CD4-positive, alpha-beta memory T cell (primary cell): Measurements from ENCODE around the gene ZNF816. TPM values are rescaled to one million over a fixed set of nuclear protein-coding genes. Genes with fewer than 3 reads are reported as not detected.
"Not testable (repeated sequence)": the region's sequence is repeated elsewhere in the genome, so short reads cannot be mapped to it uniquely, and the experiment has no call there.

Experiments used
- CTCF ChIA-PET: fragments of 350-600 bp; sonication (Branson Sonifier 250); formaldehyde crosslinking; loops from one replicate; lab custom pipeline; 2021; ENCODE audit warnings: inconsistent platforms; ENCODE audit not compliant: partially characterized antibody; lab: Charles Lee
- POLR2A ChIA-PET: fragments of 350-600 bp; sonication (Branson Sonifier 250); formaldehyde crosslinking; loops from one replicate; lab custom pipeline; 2021; ENCODE audit not compliant: partially characterized antibody; lab: Charles Lee
- DNase-seq, 5 donors: peaks; one replicate each; pipeline versions ENCODE4 v3.0.0 to v3.0.0-alpha.2; 2020 to 2022; ENCODE audit warnings: mixed read lengths in 1 of 5
- H3K27ac ChIP-seq: one replicate; pipeline ENCODE4 v1.7.0; 2013; ENCODE audit warnings: low read depth, low read length
- H3K27me3 ChIP-seq: 2 replicates; pipeline ENCODE4 v1.7.0; 2013; ENCODE audit warnings: mild to moderate bottlenecking, low read length, moderate library complexity; ENCODE audit not compliant: insufficient read depth
- H3K36me3 ChIP-seq: 2 replicates; pipeline ENCODE4 v1.7.0; 2013; ENCODE audit warnings: mild to moderate bottlenecking, low read length, moderate library complexity; ENCODE audit not compliant: insufficient read depth
- H3K4me1 ChIP-seq: 2 replicates; pipeline ENCODE4 v1.7.0; 2013; ENCODE audit warnings: mild to moderate bottlenecking, low read length, moderate library complexity; ENCODE audit not compliant: insufficient read depth
- H3K4me3 ChIP-seq, 2 donors: one replicate each; pipeline ENCODE4 v1.7.0; 2013; ENCODE audit warnings: low read length in 2 of 2, mild to moderate bottlenecking in 1 of 2
- H3K9me3 ChIP-seq, 2 donors: one replicate each; pipeline ENCODE4 v1.7.0; 2013; ENCODE audit warnings: low read length in 2 of 2, control low read depth in 1 of 2; ENCODE audit not compliant: control insufficient read depth in 1 of 2
- H3K27ac Mint-ChIP-seq, 7 donors: one replicate each; pipeline ENCODE4 v1.8.0; 2020 to 2021; ENCODE audit warnings: mixed read lengths in 7 of 7, mild to moderate bottlenecking in 6 of 7, inconsistent platforms in 3 of 7, moderate library complexity in 3 of 7
- H3K27me3 Mint-ChIP-seq, 2 donors: one replicate each; pipeline ENCODE4 v1.8.0; 2020 to 2021; ENCODE audit warnings: mixed read lengths in 2 of 2
- H3K36me3 Mint-ChIP-seq, 2 donors: one replicate each; pipeline ENCODE4 v1.8.0; 2020 to 2021; ENCODE audit warnings: mixed read lengths in 2 of 2, inconsistent platforms in 1 of 2, mild to moderate bottlenecking in 1 of 2
- H3K4me1 Mint-ChIP-seq, 4 donors: one replicate each; pipeline ENCODE4 v1.8.0; 2020 to 2021; ENCODE audit warnings: mixed read lengths in 4 of 4, mild to moderate bottlenecking in 1 of 4
- H3K4me3 Mint-ChIP-seq, 8 donors: one replicate each; pipeline ENCODE4 v1.8.0; 2020 to 2021; ENCODE audit warnings: mixed read lengths in 8 of 8, mild to moderate bottlenecking in 7 of 8, moderate library complexity in 6 of 8, inconsistent platforms in 3 of 8
- H3K9me3 Mint-ChIP-seq, 8 donors: one replicate each; pipeline ENCODE4 v1.8.0; 2020 to 2021; ENCODE audit warnings: mixed read lengths in 8 of 8, mild to moderate bottlenecking in 5 of 8, inconsistent platforms in 3 of 8, moderate library complexity in 1 of 8
- intact Hi-C: fragments of 100-400 bp; cut with micrococcal nuclease; formaldehyde crosslinking; loops from one replicate; pipeline ENCODE4 v1.15.1; 2023
- polyA plus RNA-seq, 2 donors: library from polyadenylated mRNA; unstranded; fragments of 300-500 nt; fragmentation: Illumina TruSeq; gene quantifications; one replicate each; pipeline ENCODE4 v1.2.3, GENCODE V29; 2021
- total RNA-seq, 2 experiments: library from RNA; stranded (reverse); gene quantifications; one replicate each; pipeline ENCODE4 v1.2.3, GENCODE V29; 2021

The ZNF816 gene
- total and polyA plus RNA-seq, 4 experiments from 2014 or later, result 6.5 to 29.6 (median 23.0) TPM

DNA sequence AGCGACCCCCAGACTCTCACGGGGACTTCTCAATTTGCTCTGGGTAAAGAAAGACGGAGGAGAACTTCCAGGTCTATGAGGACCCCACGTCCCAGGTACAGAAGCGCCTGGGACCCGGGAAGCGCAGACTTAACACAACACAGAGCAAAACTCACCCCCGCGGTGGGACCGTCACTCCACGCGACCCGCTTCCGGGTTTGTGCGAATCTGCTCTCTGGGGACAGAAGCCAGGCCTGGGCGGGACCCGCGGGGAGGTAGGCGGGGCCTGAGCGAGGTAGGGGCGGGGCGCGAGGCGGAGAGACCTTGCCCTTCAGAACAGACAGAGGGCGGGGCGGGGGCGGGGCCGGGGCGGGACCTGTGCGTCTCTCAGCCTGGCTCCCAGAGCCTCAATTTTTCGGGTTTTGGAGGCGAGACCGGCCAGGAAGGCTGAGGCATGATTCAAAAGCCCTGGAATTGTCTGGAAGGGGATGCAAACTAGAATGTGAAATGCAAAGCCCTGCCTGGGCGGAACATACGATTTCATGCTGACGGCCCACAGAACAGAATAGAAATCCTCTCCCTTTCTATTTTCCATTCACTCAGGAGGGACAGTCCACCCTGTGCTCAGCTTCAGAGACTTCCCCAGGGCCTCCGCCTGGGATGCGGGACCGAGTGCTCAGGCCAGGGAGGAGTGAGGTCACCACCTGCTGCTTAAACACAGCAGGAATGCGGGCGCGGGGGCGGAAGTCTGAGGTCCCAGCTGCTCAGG, 20.1 kb downstream of the ZNF816 start:
- CTCF ChIA-PET, result interaction anchor here (1.0 kb wide), 1 partner anchor 20 kb away, joined by 3 read pairs; the partner anchor contains the start of gene ZNF816
- H3K27ac ChIP-seq, result peak overlapping the region; percentile 72
- H3K4me1 Mint-ChIP-seq, result peaks cover 10 to 32% (median 24%) of the 10 kb centered on the region in 4 donors
- H3K4me3 Mint-ChIP-seq, result peak overlapping the region; percentile 88 to 98 (median 96)
- no peaks in the 10 kb centered on the region for H3K27me3 ChIP-seq
- intact Hi-C loops, result loop anchor here (1.0 to 5.0 kb wide), 6 partner anchors 20 to 415 kb away; partner anchors contain the start of genes ZNF320, ZNF468, ZNF808 and ZNF816
- H3K4me3 ChIP-seq, result peak overlapping the region; percentile 68 to 84
- H3K36me3 Mint-ChIP-seq, result peaks cover 10 to 24% of the 10 kb centered on the region in 2 donors
- peaks cover 0 to 13% of the 10 kb centered on the region in 2 donors for H3K9me3 ChIP-seq
- POLR2A ChIA-PET, result interaction anchor here (1.0 kb wide), 1 partner anchor 20 kb away, joined by 9 read pairs; the partner anchor contains the start of gene ZNF816
- H3K36me3 ChIP-seq, result no peaks in the 10 kb centered on the region
- DNase-seq, result peak; percentile 95 to 98 (median 97)
- peak overlapping the region; percentile 91 to 98 (median 95) for H3K27ac Mint-ChIP-seq
- H3K4me1 ChIP-seq, result peaks cover 17% of the 10 kb centered on the region
- peaks cover 0 to 54% (median 33%) of the 10 kb centered on the region in 8 donors for H3K9me3 Mint-ChIP-seq
- no peaks in the 10 kb centered on the region for H3K27me3 Mint-ChIP-seq

- peak overlapping the region; percentile 88 to 98 (median 96) for H3K4me3 Mint-ChIP-seq
- H3K4me1 Mint-ChIP-seq, result peaks cover 10 to 32% (median 24%) of the 10 kb centered on the region in 4 donors
- Histone ChIP-seq H3K4me3 (peak overlapping the region; percentile 68 to 84), H3K27me3 (no peaks in the 10 kb centered on the region), H3K27ac (peak overlapping the region; percentile 72), H3K4me1 (peaks cover 17% of the 10 kb centered on the region), H3K9me3 (peaks cover 0 to 12% of the 10 kb centered on the region in 2 donors), H3K36me3 (peaks cover 4% of the 10 kb centered on the region)
- H3K9me3 Mint-ChIP-seq, result peaks cover 0 to 55% (median 30%) of the 10 kb centered on the region in 8 donors
- peak in 1 of 5 donors; percentile 42 for DNase-seq
- peaks cover 14 to 26% of the 10 kb centered on the region in 2 donors for H3K36me3 Mint-ChIP-seq
- H3K27ac Mint-ChIP-seq, result peak overlapping the region; percentile 91 to 98 (median 95)
- ChIA-PET CTCF (no interaction called here), POLR2A (interaction anchor here (0.6 kb wide), 1 partner anchor 188 kb away, joined by 3 read pairs; no protein-coding TSS in a partner anchor)
- H3K27me3 Mint-ChIP-seq, result no peaks in the 10 kb centered on the region
- intact Hi-C loops, result loop anchor here (1.0 to 5.0 kb wide), 6 partner anchors 19 to 415 kb away; partner anchors contain the start of genes ZNF320, ZNF468, ZNF808 and ZNF816
Observed at GRCh38 chr19:52941941-52942385, 20.7 kb downstream of the ZNF816 start.

GRCh38 chr19:52941523-52941922, 21.2 kb downstream of the ZNF816 start:
- Mint-ChIP-seq H3K27ac (peak overlapping the region; percentile 91 to 98 (median 95)), H3K9me3 (peaks cover 0 to 56% (median 32%) of the 10 kb centered on the region in 8 donors), H3K4me3 (peak overlapping the region; percentile 88 to 98 (median 96)), H3K36me3 (peaks cover 18 to 30% of the 10 kb centered on the region in 2 donors), H3K4me1 (peaks cover 10 to 32% (median 24%) of the 10 kb centered on the region in 4 donors)
- Histone ChIP-seq H3K4me3 (peak overlapping the region; percentile 68 to 84), H3K9me3 (peaks cover 0 to 14% of the 10 kb centered on the region in 2 donors), H3K27ac (peak overlapping the region; percentile 72), H3K4me1 (peaks cover 17% of the 10 kb centered on the region)
- CTCF ChIA-PET, H3K27me3 Mint-ChIP-seq, H3K27me3 ChIP-seq, DNase-seq, H3K36me3 ChIP-seq: not testable (repeated sequence)
- intact Hi-C loops, result loop anchor here (5.0 kb wide), 2 partner anchors 256 to 414 kb away; partner anchors contain the start of gene ZNF808
- POLR2A ChIA-PET, result interaction anchor here (0.6 to 0.7 kb wide), 2 partner anchors 98 to 188 kb away, joined by 3 to 4 read pairs; no protein-coding TSS in a partner anchor

GRCh38 chr19:52940905-52941304, 21.8 kb downstream of the ZNF816 start:
- H3K4me3 Mint-ChIP-seq, result peak overlapping the region; percentile 4 to 98 (median 96)
- peaks cover 10 to 32% (median 24%) of the 10 kb centered on the region in 4 donors for H3K4me1 Mint-ChIP-seq
- H3K4me3 ChIP-seq, CTCF ChIA-PET, DNase-seq, H3K27ac ChIP-seq, H3K36me3 ChIP-seq, H3K27me3 Mint-ChIP-seq, H3K27me3 ChIP-seq: not testable (repeated sequence)
- peaks cover 24 to 36% of the 10 kb centered on the region in 2 donors for H3K36me3 Mint-ChIP-seq
- peaks cover 0 to 58% (median 31%) of the 10 kb centered on the region in 8 donors for H3K9me3 Mint-ChIP-seq
- intact Hi-C loops, result loop anchor here (5.0 kb wide), 2 partner anchors 256 to 414 kb away; partner anchors contain the start of gene ZNF808
- Histone ChIP-seq H3K4me1 (peaks cover 17% of the 10 kb centered on the region), H3K9me3 (peaks cover 0 to 11% of the 10 kb centered on the region in 2 donors)
- POLR2A ChIA-PET, result interaction anchor here (0.6 to 1.8 kb wide), 3 partner anchors 22 to 187 kb away, joined by 3 to 10 read pairs (median 4); partner anchors contain the start of gene ZNF816
- peak overlapping the region in 5 of 7 donors; percentile 67 to 97 (median 93) for H3K27ac Mint-ChIP-seq

DNA sequence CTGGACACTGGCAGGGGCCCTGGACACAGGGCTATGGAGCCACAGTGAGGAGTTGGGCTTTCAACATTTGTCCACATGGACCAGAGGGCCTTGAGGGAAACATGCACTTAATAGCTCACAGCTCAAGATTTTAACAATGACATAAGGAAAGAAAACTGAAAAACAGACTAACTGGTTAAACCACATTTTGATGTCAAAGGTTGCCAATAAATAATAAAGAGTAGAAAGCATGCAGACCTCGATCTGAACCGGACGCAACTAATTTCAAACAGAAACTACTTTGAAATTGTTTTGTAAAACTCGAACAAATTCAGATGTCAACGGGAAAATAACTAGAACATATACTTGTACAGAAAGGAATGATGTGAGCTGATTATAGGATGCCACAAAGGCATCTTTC, 23.9 kb downstream of the ZNF816 start:
- Mint-ChIP-seq H3K27me3 (no peaks in the 10 kb centered on the region), H3K27ac (peak overlapping the region in 4 of 7 donors; percentile 9 to 73 (median 36))
- CTCF ChIA-PET, result interaction anchor here (0.7 kb wide), 1 partner anchor 24 kb away, joined by 3 read pairs; no protein-coding TSS in a partner anchor

DNA sequence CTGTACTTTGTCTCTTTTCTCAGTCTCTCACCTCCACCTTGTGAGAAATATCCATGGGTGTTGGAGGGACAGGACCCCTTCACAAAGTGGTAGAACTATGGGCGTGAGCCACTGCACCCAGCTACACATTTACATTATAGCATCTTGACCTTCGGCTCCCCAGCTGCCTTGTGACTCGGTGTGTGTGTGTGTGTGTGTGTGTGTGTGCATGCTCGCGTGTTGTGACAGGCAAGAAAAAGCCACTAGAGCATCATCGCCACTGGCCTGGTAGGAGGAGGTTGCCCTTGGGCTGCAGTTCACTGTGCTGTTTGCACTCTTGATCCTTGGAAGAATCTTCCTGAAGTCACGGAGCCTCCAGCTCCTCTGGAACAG, 25.7 kb downstream of the ZNF816 start:
- peaks cover 10 to 30% (median 20%) of the 10 kb centered on the region in 4 donors for H3K4me1 Mint-ChIP-seq
- ChIA-PET POLR2A (interaction anchor here (1.0 kb wide), 1 partner anchor 26 kb away, joined by 3 read pairs; no protein-coding TSS in a partner anchor), CTCF (no interaction called here)
- peaks cover 0 to 71% (median 34%) of the 10 kb centered on the region in 8 donors for H3K9me3 Mint-ChIP-seq
- Histone ChIP-seq H3K4me1 (peaks cover 15% of the 10 kb centered on the region), H3K4me3 (no peak overlapping the region), H3K36me3 (peaks cover 6% of the 10 kb centered on the region), H3K27me3 (no peaks in the 10 kb centered on the region), H3K27ac (no peak overlapping the region), H3K9me3 (peaks cover 0 to 13% of the 10 kb centered on the region in 2 donors)
- H3K36me3 Mint-ChIP-seq, result peaks cover 39 to 43% of the 10 kb centered on the region in 2 donors
- no peak overlapping the region for H3K27ac Mint-ChIP-seq
- DNase-seq, result no peak
- no peaks in the 10 kb centered on the region for H3K27me3 Mint-ChIP-seq
- intact Hi-C loops, result no loop called here
- H3K4me3 Mint-ChIP-seq, result no peak overlapping the region

More for the DNA sequence above, 23.9 kb downstream of the ZNF816 start:
- H3K27ac ChIP-seq, result no peak overlapping the region
- intact Hi-C loops, result no loop called here
- H3K27me3 ChIP-seq, result no peaks in the 10 kb centered on the region
- Mint-ChIP-seq H3K4me1 (peaks cover 10 to 32% (median 24%) of the 10 kb centered on the region in 4 donors), H3K9me3 (peaks cover 0 to 55% (median 24%) of the 10 kb centered on the region in 8 donors), H3K4me3 (peak overlapping the region in 4 of 8 donors; percentile 9 to 70 (median 40)), H3K36me3 (peaks cover 30 to 42% of the 10 kb centered on the region in 2 donors)
- H3K4me3 ChIP-seq, result no peak overlapping the region
- H3K4me1 ChIP-seq, result peaks cover 17% of the 10 kb centered on the region
- POLR2A ChIA-PET, result no interaction called here
- H3K9me3 ChIP-seq, result peaks cover 0 to 13% of the 10 kb centered on the region in 2 donors
- no peak for DNase-seq
- peaks cover 6% of the 10 kb centered on the region for H3K36me3 ChIP-seq
